SIG-M5 treated with dmso at 0.1 percent for 504 hours (cell line): ENCODE results near the gene PCBP2.

Experiments used
- DNase-seq: peaks from one replicate; lab custom pipeline; 2025; ENCODE audit not compliant: unreplicated experiment; lab: John Stamatoyannopoulos, UW

The PCBP2 gene

DNA sequence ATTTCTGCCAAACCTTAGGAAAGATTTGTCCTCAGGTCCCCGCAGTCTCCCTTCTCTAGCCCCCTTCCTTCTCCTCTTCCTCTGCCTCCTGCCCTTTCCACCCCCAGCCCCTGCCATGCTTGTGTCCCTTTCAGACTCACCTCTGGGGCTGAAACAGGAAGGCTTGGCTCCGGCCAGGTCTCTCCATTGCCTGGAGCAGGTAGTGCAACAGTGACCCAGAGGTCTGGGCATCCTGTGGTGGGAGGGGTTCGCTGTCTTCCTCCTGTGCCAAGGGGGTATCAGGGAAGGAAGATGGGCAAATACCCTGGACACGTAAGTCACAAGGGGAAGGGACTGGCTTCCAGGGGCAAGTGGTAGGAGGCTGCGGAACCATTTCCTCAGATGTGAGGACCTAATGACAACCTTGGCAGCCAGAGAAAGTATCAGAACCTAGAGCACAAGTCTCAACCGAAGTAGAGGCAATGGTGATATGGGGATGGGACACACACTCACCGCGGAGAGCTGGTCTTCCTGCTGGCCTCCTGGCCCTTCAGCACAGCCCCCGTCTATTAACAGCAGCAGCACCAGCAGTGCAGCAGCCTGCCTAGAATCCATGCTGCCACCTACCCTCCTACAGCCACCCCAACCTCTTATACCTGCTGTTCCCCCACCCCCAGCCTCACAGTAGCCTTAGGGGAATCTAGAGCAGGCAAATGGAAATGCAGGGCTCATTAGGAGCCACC, 55.1 kb downstream of the PCBP2 start, which contains the start of gene NPFF:
TSS of gene NPFF (minus strand) at position 604 of the 722 bp plus-strand sequence. CDS start at position 594, 10 bp downstream.
- DNase-seq = no peak

DNA sequence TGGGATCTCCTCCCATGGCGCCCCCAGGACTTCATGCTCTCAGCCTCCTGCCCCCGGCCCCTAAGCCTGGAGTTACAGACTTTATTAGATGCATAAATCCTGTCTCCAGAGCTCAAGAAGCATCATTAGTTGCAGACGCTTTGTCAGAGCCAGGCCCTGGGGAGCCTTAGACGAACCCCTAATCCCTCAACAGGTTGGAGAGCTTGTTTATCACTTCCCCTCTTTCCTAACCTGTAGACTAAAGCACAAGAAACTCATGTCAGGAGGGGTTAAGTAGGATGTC, 55.6 kb downstream of the PCBP2 start:
- DNase-seq = no peak

- DNase-seq = peak; percentile 88
Observed at GRCh38 chr12:53508534-53509170, 56.8 kb downstream of the PCBP2 start.

- DNase-seq = no peak
Observed at GRCh38 chr12:53510181-53510812, 58.4 kb downstream of the PCBP2 start.

DNA sequence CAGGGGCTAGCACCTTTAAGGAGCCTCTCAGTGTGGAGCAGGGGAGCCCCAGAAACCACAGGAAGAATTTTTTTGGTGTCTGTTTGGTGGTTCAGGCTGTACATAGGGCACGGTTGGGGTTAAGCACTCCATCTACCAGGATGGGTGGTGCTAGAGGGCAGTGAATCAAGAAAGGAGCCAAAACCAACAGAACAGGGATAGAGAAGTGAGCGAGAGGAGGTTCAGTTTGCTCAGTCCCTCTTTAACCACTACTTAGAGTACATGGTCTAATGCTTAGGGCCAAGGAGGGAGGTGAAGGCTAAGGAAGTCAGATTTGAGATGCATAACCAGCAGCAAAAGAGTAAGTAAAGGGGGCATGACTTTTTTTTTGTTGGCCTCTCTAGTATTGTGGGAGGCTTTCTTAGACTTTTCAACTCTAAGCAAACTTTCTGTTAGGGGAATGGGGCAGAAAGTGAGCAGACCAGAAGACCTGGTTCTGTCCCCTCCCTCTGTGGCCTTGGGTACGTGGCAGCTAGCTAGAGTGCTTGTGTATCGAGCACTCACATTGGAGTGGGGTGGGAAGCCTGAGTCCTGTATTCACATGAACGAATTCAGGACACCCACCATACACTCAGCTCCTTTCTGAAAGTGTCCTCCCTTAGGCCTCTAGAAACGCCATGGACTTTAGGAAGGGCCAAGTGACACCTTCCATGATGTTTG, 62.0 kb downstream of the PCBP2 start:
- DNase-seq = no peak

DNA sequence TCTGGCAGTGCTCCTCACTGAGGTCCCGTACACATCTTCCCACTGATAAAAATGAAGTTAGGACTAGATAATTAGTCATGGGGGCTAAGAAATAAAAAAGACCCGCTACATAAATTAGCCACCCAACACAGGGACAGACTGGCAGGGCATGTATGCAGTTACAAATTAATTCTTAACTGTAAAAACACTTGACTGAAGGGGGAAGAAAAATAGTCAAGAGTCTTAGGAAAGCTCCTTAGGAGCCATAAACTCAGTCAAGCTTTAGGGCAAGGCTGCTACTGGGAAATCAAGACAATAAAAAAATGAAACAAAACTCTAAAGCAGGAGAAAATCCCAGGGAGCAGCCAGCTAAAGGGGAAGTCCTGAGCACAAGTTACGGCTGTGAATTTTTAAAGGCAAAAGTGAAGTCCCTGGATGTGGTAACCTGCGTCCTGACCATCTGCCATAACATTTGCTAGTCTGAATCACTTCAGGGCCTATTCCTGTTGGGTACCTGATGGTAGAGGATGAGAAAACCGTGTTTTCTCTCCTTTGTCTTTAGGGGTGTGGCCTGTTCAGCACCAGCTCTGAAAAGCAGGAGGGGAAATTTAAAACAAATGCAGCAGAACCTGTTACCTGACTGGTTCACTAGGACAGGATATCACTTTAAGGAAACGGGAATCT, 62.9 kb downstream of the PCBP2 start:
- no peak for DNase-seq

- DNase-seq = no peak
Observed at GRCh38 chr12:53515291-53515680, 63.4 kb downstream of the PCBP2 start.

DNA sequence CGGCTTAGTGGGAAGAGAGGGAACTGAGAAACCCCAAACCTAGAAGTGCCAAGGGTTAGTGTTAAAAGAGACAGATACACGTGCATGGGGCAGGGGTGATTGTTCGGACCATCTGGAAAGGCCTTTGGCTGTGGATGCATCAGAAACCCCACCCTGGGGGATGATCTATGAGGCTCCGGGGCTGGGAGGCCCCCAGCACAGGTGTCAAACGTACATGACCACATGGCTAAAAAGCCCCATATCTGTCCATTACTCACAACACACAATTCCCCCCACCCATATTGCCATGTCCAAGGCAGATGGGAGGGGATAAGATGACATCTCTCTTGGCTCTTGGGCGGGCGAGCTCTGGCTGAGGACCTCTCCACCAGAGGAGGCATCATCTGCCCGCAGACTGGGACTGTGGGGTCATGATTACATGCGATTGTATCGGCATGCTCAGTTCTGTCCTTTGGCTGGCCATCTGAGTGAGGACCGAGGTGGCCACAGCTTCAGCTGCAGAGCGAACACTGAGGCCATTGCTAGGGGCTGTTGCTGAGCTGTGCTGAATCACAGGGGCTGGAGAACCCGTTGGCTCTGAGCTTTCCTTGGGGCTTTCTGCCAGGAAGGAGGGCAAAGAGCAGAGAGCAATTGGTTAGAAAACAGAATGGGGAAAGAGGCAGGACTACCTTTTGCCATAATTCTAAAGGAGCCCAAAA, 65.0 kb downstream of the PCBP2 start:
- no peak for DNase-seq

DNA sequence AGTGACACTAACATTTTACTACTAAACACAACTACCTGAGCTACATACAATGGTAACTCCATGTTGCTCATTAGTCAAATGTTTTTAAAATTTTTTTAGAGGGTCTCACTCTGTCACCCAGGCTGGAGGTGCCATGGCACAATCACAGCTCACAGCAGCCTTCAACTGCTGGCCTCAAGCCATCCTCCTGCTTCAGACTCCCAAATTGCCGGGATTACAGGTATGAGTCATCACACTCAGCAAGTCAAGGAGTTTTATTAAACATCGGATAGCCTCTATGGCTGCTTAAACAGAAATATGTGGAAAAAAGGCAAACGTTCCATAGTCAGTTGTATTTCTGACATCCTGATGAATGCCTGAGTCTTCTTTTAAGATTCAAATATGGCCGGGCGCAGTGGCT, 66.5 kb downstream of the PCBP2 start:
- DNase-seq = no peak

GRCh38 chr12:53523131-53523530, 71.2 kb downstream of the PCBP2 start:
- DNase-seq = no peak

- DNase-seq = no peak
Observed at GRCh38 chr12:53524476-53524875, 72.6 kb downstream of the PCBP2 start.

DNA sequence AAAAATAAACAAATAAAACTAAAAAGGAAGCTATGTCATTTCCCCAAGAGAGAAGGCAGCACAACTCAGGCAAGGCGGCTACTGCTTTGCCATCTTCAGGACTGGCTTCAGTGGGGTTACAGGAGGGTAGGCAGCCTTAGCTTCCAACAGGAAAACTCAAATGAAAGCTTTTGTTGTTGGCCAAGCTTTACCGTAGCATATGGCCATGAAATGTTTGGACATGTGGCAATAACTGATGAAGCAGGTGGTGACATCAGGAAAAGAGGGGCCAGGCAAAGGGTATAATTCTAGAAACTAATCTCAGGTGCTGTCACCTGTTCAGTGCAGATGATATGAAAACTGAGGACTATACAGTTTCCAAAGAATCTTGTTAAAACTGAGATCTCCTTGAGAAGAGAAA, 78.2 kb downstream of the PCBP2 start:
- DNase-seq = no peak
